HCT116 (cell line): ENCODE data around the gene GDF2. TPM values are rescaled to one million over a fixed set of nuclear protein-coding genes. Genes with fewer than 3 reads are reported as not detected.
A peak's percentile ranks its signal among the peaks of the same experiment; 100 is the strongest.

Source experiments
- ATAC-seq: fragments of 200-7000 bp; cut with Tn5 transposase; 2 replicates; pipeline ENCODE4 v1.9.1; 2020; ENCODE audit warnings: mild to moderate bottlenecking, moderate library complexity
- BruUV-seq: library from RNA; stranded (reverse); fragments of 400-500 nt; replicated peaks from 2 replicates; lab custom pipeline; 2021; lab: Mats Ljungman, UMichigan
- CTCF ChIA-PET: fragments of 300-600 bp; sonication (Branson Sonifier 250); formaldehyde crosslinking; loops from one replicate; lab custom pipeline; 2021; ENCODE audit warnings: antibody characterized with exemption; lab: Charles Lee
- POLR2A ChIA-PET: fragments of 300-600, 350-600 bp; sonication (Branson Sonifier 250); formaldehyde crosslinking; loops from one replicate; lab custom pipeline; 2021; ENCODE audit warnings: antibody characterized with exemption; lab: Charles Lee
- RAD21 ChIA-PET, 2 experiments: fragments of 300-600 bp; sonication (Branson Sonifier 250); formaldehyde crosslinking; loops; one replicate each; lab custom pipeline; 2023; ENCODE audit warnings: low total read pairs in 2 of 2; ENCODE audit not compliant: uncharacterized antibody in 2 of 2, unreplicated experiment in 2 of 2, low non-redundant PET in 1 of 2; lab: Charles Lee
- DNase-seq: peaks from one replicate; pipeline ENCODE4 v3.0.0-alpha.2; 2010; ENCODE audit warnings: low read depth, low spot score
- H2AFZ ChIP-seq: fragments of 200-600 bp; shearing (Covaris generic), sonication (generic); 2 replicates; pipeline ENCODE4 v1.6.1; 2017; ENCODE audit warnings: low read depth, mixed run types, mixed read lengths, antibody characterized with exemption, low read length; ENCODE audit not compliant: poor library complexity, severe bottlenecking
- H3K27ac ChIP-seq: 2 replicates; pipeline ENCODE4 v1.5.1; 2012; ENCODE audit warnings: low read depth, low read length
- H3K27me3 ChIP-seq: fragments of 200-600 bp; sonication (generic); 2 replicates; pipeline ENCODE4 v1.6.1; 2016; ENCODE audit warnings: mixed run types, low read length, mixed read lengths; ENCODE audit not compliant: insufficient read depth
- H3K36me3 ChIP-seq, 2 experiments: fragments of 200-500 bp in 1 of 2; fragments of 200-600 bp in 1 of 2; sonication (Bioruptor generic) in 1 of 2; sonication (generic) in 1 of 2; 2 replicates each; pipeline versions ENCODE4 v1.5.1 to v1.6.1; 2014 to 2016; ENCODE audit warnings: low read length in 2 of 2, inconsistent platforms in 1 of 2, mixed read lengths in 1 of 2, mixed run types in 1 of 2; ENCODE audit not compliant: insufficient read depth in 2 of 2, control insufficient read depth in 1 of 2
- H3K4me1 ChIP-seq, 2 experiments: fragments of 200-600 bp in 1 of 2; sonication (generic) in 1 of 2; 2 replicates each; pipeline versions ENCODE4 v1.5.1 to v1.6.1; 2012 to 2017; ENCODE audit warnings: low read length in 2 of 2, inconsistent platforms in 1 of 2, mild to moderate bottlenecking in 1 of 2, mixed read lengths in 1 of 2, mixed run types in 1 of 2, moderate library complexity in 1 of 2; ENCODE audit not compliant: insufficient read depth in 2 of 2, control insufficient read depth in 1 of 2
- H3K4me2 ChIP-seq: fragments of 200-600 bp; sonication (generic); 2 replicates; pipeline ENCODE4 v1.6.1; 2017; ENCODE audit warnings: mixed run types, low read length, mixed read lengths
- H3K4me3 ChIP-seq, 2 experiments: fragments of 200-600 bp in 1 of 2; sonication (generic) in 1 of 2; replicated peaks in 1 of 2; 2 replicates each; pipeline ENCODE4 v1.5.1; 2011 to 2016; ENCODE audit warnings: low read length in 2 of 2, control low read depth in 1 of 2, low read depth in 1 of 2, mild to moderate bottlenecking in 1 of 2, mixed read lengths in 1 of 2, mixed run types in 1 of 2
- H3K79me2 ChIP-seq: fragments of 200-600 bp; sonication (generic); 2 replicates; pipeline ENCODE4 v1.6.1; 2017; ENCODE audit warnings: mild to moderate bottlenecking, mixed run types, low read length, moderate library complexity, mixed read lengths; ENCODE audit not compliant: insufficient read depth
- H3K9ac ChIP-seq: fragments of 200-600 bp; sonication (generic); 2 replicates; pipeline ENCODE4 v1.6.1; 2016; ENCODE audit warnings: low read length, mixed read lengths
- H3K9me2 ChIP-seq: fragments of 200-600 bp; sonication (generic), shearing (Covaris generic); 2 replicates; pipeline ENCODE4 v1.6.1; 2017; ENCODE audit warnings: mixed run types, mild to moderate bottlenecking, moderate library complexity; ENCODE audit not compliant: insufficient read depth
- H3K9me3 ChIP-seq, 2 experiments: fragments of 200-500 bp in 1 of 2; fragments of 200-600 bp in 1 of 2; sonication (Bioruptor generic) in 1 of 2; sonication (generic) in 1 of 2; 2 replicates each; pipeline ENCODE4 v1.6.1; 2014 to 2017; ENCODE audit warnings: low read length in 2 of 2, mixed read lengths in 2 of 2, inconsistent platforms in 1 of 2, low read depth in 1 of 2, mild to moderate bottlenecking in 1 of 2, mixed run types in 1 of 2, moderate library complexity in 1 of 2; ENCODE audit not compliant: control insufficient read depth in 1 of 2, insufficient read depth in 1 of 2
- H4K20me1 ChIP-seq: fragments of 200-600 bp; sonication (generic), shearing (Covaris generic); 2 replicates; pipeline ENCODE4 v1.6.1; 2017; ENCODE audit warnings: mixed run types, mild to moderate bottlenecking, moderate library complexity; ENCODE audit not compliant: insufficient read depth
- ATF3 ChIP-seq: IDR thresholded peaks from 2 replicates; pipeline ENCODE4 v1.6.1; 2012
- CEBPB ChIP-seq: IDR thresholded peaks from 2 replicates; pipeline ENCODE4 v1.6.1; 2012; ENCODE audit warnings: low read depth
- CTCF ChIP-seq, 3 experiments: fragments of 200-600 bp in 1 of 3; sonication (generic) in 1 of 3; IDR thresholded peaks in 2 of 3; conservative IDR thresholded peaks in 1 of 3; 2 replicates each; pipeline ENCODE4 v1.5.1; 2012 to 2017; ENCODE audit warnings: low read depth in 2 of 3, low read length in 2 of 3, antibody characterized with exemption in 1 of 3, borderline replicate concordance in 1 of 3, control low read depth in 1 of 3, mild to moderate bottlenecking in 1 of 3, mixed read lengths in 1 of 3, mixed run types in 1 of 3, moderate library complexity in 1 of 3; ENCODE audit not compliant: insufficient read depth in 1 of 3
- ELF1 ChIP-seq: IDR thresholded peaks from 2 replicates; pipeline ENCODE4 v1.6.1; 2012; ENCODE audit warnings: low read depth, borderline replicate concordance
- EZH2 ChIP-seq: fragments of 200-600 bp; sonication (generic); IDR thresholded peaks from 2 replicates; pipeline ENCODE4 v1.6.1; 2017; ENCODE audit warnings: antibody characterized with exemption, mixed run types
- EZH2phosphoT487 ChIP-seq: fragments of 200-600 bp; IDR thresholded peaks from 2 replicates; pipeline ENCODE4 v1.6.1; 2018; ENCODE audit warnings: antibody characterized with exemption, borderline replicate concordance
- FOSL1 ChIP-seq: IDR thresholded peaks from 2 replicates; pipeline ENCODE4 v1.6.1; 2012; ENCODE audit warnings: low read depth
- JUND ChIP-seq: IDR thresholded peaks from 2 replicates; pipeline ENCODE4 v1.6.1; 2012
- POLR2A ChIP-seq: IDR thresholded peaks from 2 replicates; pipeline ENCODE4 v1.7.0; 2011; ENCODE audit warnings: borderline replicate concordance; ENCODE audit not compliant: insufficient read depth, insufficient read length; ENCODE audit errors: extremely low read depth
- RAD21 ChIP-seq: IDR thresholded peaks from 2 replicates; pipeline ENCODE4 v1.6.1; 2012; ENCODE audit warnings: low read depth, mild to moderate bottlenecking
- REST ChIP-seq: IDR thresholded peaks from 2 replicates; pipeline ENCODE4 v1.6.1; 2012; ENCODE audit warnings: low read depth
- SIN3A ChIP-seq: IDR thresholded peaks from 2 replicates; pipeline ENCODE4 v1.6.1; 2012; ENCODE audit warnings: low read depth
- SP1 ChIP-seq: IDR thresholded peaks from 2 replicates; pipeline ENCODE4 v1.6.1; 2012; ENCODE audit warnings: low read depth
- TCF7L2 ChIP-seq: IDR thresholded peaks from 2 replicates; pipeline ENCODE4 v1.7.0; 2011; ENCODE audit warnings: borderline replicate concordance, inconsistent platforms; ENCODE audit not compliant: insufficient read depth, insufficient read length; ENCODE audit errors: extremely low read depth
- ZBTB33 ChIP-seq: IDR thresholded peaks from 2 replicates; pipeline ENCODE4 v1.6.1; 2011; ENCODE audit warnings: mild to moderate bottlenecking, low read length, moderate library complexity; ENCODE audit not compliant: insufficient replicate concordance; ENCODE audit errors: extremely low read depth
- intact Hi-C: fragments of 100-400 bp; cut with micrococcal nuclease; formaldehyde crosslinking; loops from 2 replicates; pipeline ENCODE4 v1.10.0; 2022
- total RNA-seq: library from RNA; stranded (reverse); gene quantifications from one replicate; pipeline ENCODE4 v1.2.1, GENCODE V29; 2021; ENCODE audit not compliant: unreplicated experiment

Gene GDF2
- total RNA-seq, 1 experiment from 2014 or later = not detected

- H2AFZ ChIP-seq = no peak overlapping the region
- peak; percentile 61 for ATAC-seq
- H3K9me3 ChIP-seq = no peaks in the 10 kb centered on the region
- no peak overlapping the region for H3K4me3 ChIP-seq
- no TSS peak for BruUV-seq
- peaks cover 4 to 19% of the 10 kb centered on the region in 2 experiments; a peak in 2 of 4 replicates for H3K4me1 ChIP-seq
- no peaks in the 10 kb centered on the region for H3K9me2 ChIP-seq
- no peaks in the 10 kb centered on the region for H3K79me2 ChIP-seq
- H3K27me3 ChIP-seq = 0 out of 2 replicates have a peak, but pooled peaks cover 9% of the 10 kb centered on the region
- TF ChIP-seq SIN3A (no peak), EZH2 (no peak), SP1 (no peak), REST (no peak), FOSL1 (no peak), RAD21 (no peak), CTCF (IDR thresholded peaks at IDR 0.05 in 2 of 3, conservative IDR thresholded peaks at IDR 0.05 in 1 of 3; ENCODE audit: borderline replicate concordance in 1 of 3, insufficient read depth in 1 of 3, low read depth in 2 of 3, low read length in 2 of 3) (no peak), EZH2phosphoT487 (no peak), JUND (no peak), POLR2A (no peak), ZBTB33 (no peak), CEBPB (no peak), ATF3 (no peak), TCF7L2 (no peak), ELF1 (no peak)
- POLR2A ChIA-PET = no interaction called here
- DNase-seq = no peak
- intact Hi-C loops = no loop called here
- H3K36me3 ChIP-seq = no peaks in the 10 kb centered on the region
- no peak overlapping the region for H3K27ac ChIP-seq
- H3K4me2 ChIP-seq = no peak overlapping the region
- H4K20me1 ChIP-seq = no peaks in the 10 kb centered on the region
- RAD21 ChIA-PET = no interaction called here
- H3K9ac ChIP-seq = no peak overlapping the region
- CTCF ChIA-PET = no interaction called here
Measured at GRCh38 chr10:47330804-47331203, 8.6 kb downstream of the GDF2 start.
